Measurements from ENCODE around the gene CRP.
"Not testable (repeated sequence)": the region's sequence is repeated elsewhere in the genome, so short reads cannot be mapped to it uniquely, and the experiment has no call there.

The CRP gene

DNA sequence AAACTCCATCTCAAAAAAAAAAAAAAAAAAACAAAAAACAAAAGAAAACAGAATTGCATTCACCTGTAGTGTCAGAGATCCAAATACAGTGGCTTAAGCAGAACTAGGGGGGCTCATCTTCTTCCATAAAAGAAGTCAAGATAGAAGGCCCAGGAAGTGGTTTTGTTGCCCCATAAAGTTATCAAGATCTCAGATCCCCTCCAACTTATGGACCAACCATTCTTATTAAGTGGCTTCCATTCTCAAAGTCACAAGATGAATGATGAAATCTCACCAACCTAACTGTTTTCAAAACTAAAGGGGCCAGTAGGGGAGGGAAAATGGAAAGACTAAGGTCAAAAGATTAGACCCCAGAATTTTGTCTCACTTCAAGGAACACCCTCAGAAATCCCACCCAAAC, 36.2 kb upstream of the CRP start:
- no peak overlapping the region for H3K4me3 ChIP-seq (ENCODE audit: low read depth, low read length)
- TF ChIP-seq CTCF (IDR thresholded peaks at IDR 0.05; ENCODE audit: low read depth, low read length), result no peak

DNA sequence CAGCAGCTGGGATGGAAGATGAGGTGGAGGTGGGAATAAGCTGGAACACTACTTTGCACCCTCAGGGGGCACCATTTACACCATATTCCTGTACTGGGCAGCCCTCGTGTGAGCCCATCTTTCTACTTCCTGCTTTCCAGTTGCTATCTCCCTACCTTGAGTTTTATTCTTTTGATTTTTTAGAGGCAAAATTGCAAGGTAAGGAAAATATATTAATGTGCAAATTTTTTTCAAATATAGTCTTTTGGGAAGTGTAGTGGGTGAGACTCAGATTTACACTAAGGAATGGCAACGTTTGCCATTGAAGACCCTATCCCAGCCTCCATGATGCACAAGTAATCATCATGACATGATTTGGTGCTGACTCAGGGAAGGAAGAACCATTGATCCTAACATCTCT, 35.2 kb upstream of the CRP start:
- no peak overlapping the region for H3K4me3 ChIP-seq (ENCODE audit: low read depth, low read length)
- TF ChIP-seq CTCF (IDR thresholded peaks at IDR 0.05; ENCODE audit: low read depth, low read length), result no peak

- H3K4me3 ChIP-seq (ENCODE audit: low read depth, low read length), result no peak overlapping the region
- TF ChIP-seq CTCF (IDR thresholded peaks at IDR 0.05; ENCODE audit: low read depth, low read length), result no peak
Measured at GRCh38 chr1:159748370-159748769, 34.0 kb upstream of the CRP start.

GRCh38 chr1:159746666-159747065, 32.3 kb upstream of the CRP start:
- no peak overlapping the region for H3K4me3 ChIP-seq (ENCODE audit: low read depth, low read length)
- no peak for TF ChIP-seq CTCF (IDR thresholded peaks at IDR 0.05; ENCODE audit: low read depth, low read length)

DNA sequence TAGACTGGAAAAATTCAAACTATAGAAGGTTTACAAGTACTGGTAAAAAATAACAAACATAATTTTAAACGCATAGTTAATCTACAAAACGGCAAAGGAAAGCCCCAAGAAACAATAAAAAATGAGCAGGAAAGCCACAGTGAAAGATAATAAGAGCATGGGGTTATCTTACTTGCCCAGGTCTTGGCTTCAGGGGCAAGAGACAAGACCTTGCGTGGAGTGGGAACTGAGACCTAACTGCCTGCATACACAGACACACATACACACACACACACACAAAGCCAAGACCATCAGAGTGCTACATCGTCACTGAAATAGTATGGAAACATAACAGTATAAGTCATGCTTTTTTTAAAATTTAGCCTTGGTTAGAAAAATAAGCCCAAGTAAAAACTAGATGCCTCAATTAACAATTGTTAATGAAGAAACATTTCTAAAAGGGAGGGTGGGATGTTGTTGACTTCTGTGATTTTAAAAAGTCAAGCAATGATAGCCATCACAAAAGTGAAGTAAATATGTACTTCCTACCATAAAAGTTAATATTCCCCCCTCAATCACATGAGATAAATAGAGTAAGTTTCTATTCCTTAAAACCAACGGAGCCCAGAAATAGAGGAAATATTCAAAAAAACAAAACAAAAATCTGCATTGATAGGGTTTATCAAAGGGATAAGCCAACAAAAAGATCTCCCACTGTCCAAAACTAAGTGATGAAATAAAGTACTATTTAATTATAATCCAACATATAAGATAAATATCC, 29.4 kb upstream of the CRP start:
- TF ChIP-seq CTCF (IDR thresholded peaks at IDR 0.05; ENCODE audit: low read depth, low read length), result no peak
- no peak overlapping the region for H3K4me3 ChIP-seq (ENCODE audit: low read depth, low read length)

- no peak overlapping the region for H3K4me3 ChIP-seq (ENCODE audit: low read depth, low read length)
- TF ChIP-seq CTCF (IDR thresholded peaks at IDR 0.05; ENCODE audit: low read depth, low read length), result no peak
Measured at GRCh38 chr1:159737238-159737916, 23.0 kb upstream of the CRP start.

DNA sequence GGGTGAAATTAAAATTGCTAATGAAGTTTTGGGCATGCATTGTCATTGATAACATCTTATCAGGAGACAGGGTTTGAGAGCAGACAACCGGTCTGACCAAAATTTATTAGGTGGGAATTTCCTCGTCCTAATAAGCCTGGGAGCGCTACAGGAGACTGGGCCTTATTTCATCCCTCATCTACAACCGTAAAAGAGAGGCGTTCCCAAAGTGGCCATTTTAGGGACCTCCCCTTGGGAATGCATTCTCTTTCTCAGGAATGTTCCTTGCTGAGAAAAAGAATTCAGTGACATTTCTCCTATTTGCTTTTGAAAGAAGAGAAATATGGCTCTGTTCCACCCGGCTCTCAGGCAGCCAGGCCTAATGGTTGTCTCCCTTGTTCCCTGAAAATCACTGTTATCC, 8.8 kb upstream of the CRP start:
- not testable (repeated sequence) for H3K4me3 ChIP-seq (ENCODE audit: low read depth, low read length)
